B cell (primary cell): ENCODE data around the gene KIRREL3.

Experiments used
- CTCF ChIP-seq: fragments of 200-600 bp; IDR thresholded peaks from one replicate; pipeline ENCODE4 v1.8.0; 2022; ENCODE audit warnings: antibody characterized with exemption, mild to moderate bottlenecking
- EZH2 ChIP-seq: IDR thresholded peaks from 2 replicates; pipeline ENCODE4 v1.6.1; 2012; ENCODE audit warnings: borderline replicate concordance, low read depth, mild to moderate bottlenecking, moderate library complexity, low read length; ENCODE audit not compliant: insufficient read depth, poor library complexity, severe bottlenecking

GRCh38 chr11:126403658-126404057 is 596.9 kb downstream of the KIRREL3 start:
- TF ChIP-seq CTCF: no peak
- TF ChIP-seq EZH2: no peak
